Heart left ventricle (tissue), 16 donors: ENCODE measurements around the gene NOXA1. TPM values are rescaled to one million over a fixed set of nuclear protein-coding genes. Genes with fewer than 3 reads are reported as not detected.

Experiments used
- ATAC-seq, 4 donors: fragments of 200-7000 bp; cut with Tn5 transposase; one replicate each; pipeline ENCODE4 v1.9.1; 2020 to 2022; ENCODE audit warnings: moderate library complexity in 4 of 4, mild to moderate bottlenecking in 3 of 4, moderate number of reproducible peaks in 1 of 4
- DNase-seq, 5 donors: peaks; one replicate each; pipeline ENCODE4 v3.0.0-alpha.2; 2020
- H3K27ac ChIP-seq, 12 donors: fragments of 200-600 bp; sonication (generic) in 4 of 12; one replicate each; pipeline versions ENCODE4 v1.5.0 to v1.8.0; 2016 to 2022; ENCODE audit warnings: mild to moderate bottlenecking in 2 of 12
- H3K27me3 ChIP-seq, 9 donors: fragments of 200-600 bp; sonication (generic) in 2 of 9; one replicate each; pipeline versions ENCODE4 v1.5.1 to v1.8.0; 2016 to 2022; ENCODE audit warnings: mild to moderate bottlenecking in 3 of 9
- H3K36me3 ChIP-seq, 9 donors: fragments of 200-600 bp; sonication (generic) in 2 of 9; one replicate each; pipeline versions ENCODE4 v1.5.0 to v1.8.0; 2018 to 2022; ENCODE audit warnings: mild to moderate bottlenecking in 2 of 9
- H3K4me1 ChIP-seq, 12 donors: fragments of 200-600 bp; sonication (generic) in 4 of 12; one replicate each; pipeline versions ENCODE4 v1.5.0 to v1.8.0; 2016 to 2022; ENCODE audit warnings: mild to moderate bottlenecking in 3 of 12
- H3K4me3 ChIP-seq, 12 donors: fragments of 200-600 bp; sonication (generic) in 4 of 12; one replicate each; pipeline versions ENCODE4 v1.5.0 to v1.8.0; 2017 to 2022; ENCODE audit warnings: mild to moderate bottlenecking in 9 of 12, moderate library complexity in 4 of 12
- H3K9me3 ChIP-seq, 12 donors: fragments of 200-600 bp; sonication (generic) in 4 of 12; one replicate each; pipeline versions ENCODE4 v1.5.0 to v1.8.0; 2016 to 2022; ENCODE audit warnings: mild to moderate bottlenecking in 1 of 12
- POLR2A ChIP-seq, 2 donors: fragments of 450-650 bp; IDR thresholded peaks; one replicate each; pipeline ENCODE4 v1.6.1; 2017; ENCODE audit warnings: antibody characterized with exemption in 2 of 2, mild to moderate bottlenecking in 2 of 2, moderate library complexity in 2 of 2
- WGBS, 4 donors: extraction: QIAGEN DNeasy Blood & Tissue Kit in 2 of 4; methylation state at CpG; one replicate each; pipeline versions ENCODE4 v1.1.5 to v1.1.7; 2013 to 2018; 5-methylcytosine and 5-hydroxymethylcytosine counted together
- intact Hi-C, 10 donors: fragments of 100-400 bp; cut with DNase I; formaldehyde crosslinking; loops; one replicate each; pipeline versions ENCODE4 v1.11.1 to v1.14.2; 2022
- polyA plus RNA-seq, 2 donors: library from polyadenylated mRNA; stranded (reverse); fragments of 200-250 nt; gene quantifications; one replicate each; pipeline ENCODE4 v1.2.3, GENCODE V29; 2013
- total RNA-seq, 9 donors: library from RNA; depleted of rRNA in 2 of 9; stranded (reverse); fragments of >200 nt in 2 of 9; fragmentation: NEBNext Ultra II Directional in 3 of 9; extraction: Animal tissue kit (Norgen Biotek cat#: 25700) in 3 of 9; gene quantifications; one replicate each; pipeline versions ENCODE4 v1.1.0 to v1.2.4, GENCODE V29; 2016 to 2023
- TF ChIP-seq, protein P1 (sequence below), 12 donors: fragments of 200-600 bp; sonication (generic) in 4 of 12; IDR thresholded peaks; one replicate each; pipeline versions ENCODE4 v1.5.0 to v1.8.0; 2018 to 2022; ENCODE audit warnings: antibody characterized with exemption in 12 of 12, mild to moderate bottlenecking in 5 of 12
- donor health status: ischemic (EF 13 %, LVEDD 7.1; RV severe dilation, severe dysfunction).
- donor health status: healthy with polysubstance abuse.
- donor health status: DM: no; HTN: yes; CAD: no.
- donor health status: DM: no; HTN: no; CAD: no.
- donor health status: ischemic (EF 25% LVEDD 6.9; RV normal size, moderate dysfunction).
- donor health status: ischemic (EF 25% LVEDD 5.7; RV mildly dilated, moderate dysfunction).
- donor health status: healthy.
- donor health status: DM: yes; HTN: yes; CAD: no.
- donor health status: ischemic (EF 35%, LVEDD 5.7; RV mildly dilated, moderate dysfunction).
- donor health status: nonischemic (EF 11% LVEDD 7.7; RV severe dilation, severe dysfunction).
- donor health status: DM: yes; HTN: yes; CAD: no.
- donor health status: PGD.
- donor health status: ischemic (EF 29% LVEDD 5.4; RV normal size, mild dysfunction).
- donor health status: nonischemic (EF 23%, LVEDD 6.1; RV moderate dilation, normal function).

The NOXA1 gene
- total and polyA plus RNA-seq, 11 donors, result 0.44 to 5.5 (median 2.7) TPM

DNA sequence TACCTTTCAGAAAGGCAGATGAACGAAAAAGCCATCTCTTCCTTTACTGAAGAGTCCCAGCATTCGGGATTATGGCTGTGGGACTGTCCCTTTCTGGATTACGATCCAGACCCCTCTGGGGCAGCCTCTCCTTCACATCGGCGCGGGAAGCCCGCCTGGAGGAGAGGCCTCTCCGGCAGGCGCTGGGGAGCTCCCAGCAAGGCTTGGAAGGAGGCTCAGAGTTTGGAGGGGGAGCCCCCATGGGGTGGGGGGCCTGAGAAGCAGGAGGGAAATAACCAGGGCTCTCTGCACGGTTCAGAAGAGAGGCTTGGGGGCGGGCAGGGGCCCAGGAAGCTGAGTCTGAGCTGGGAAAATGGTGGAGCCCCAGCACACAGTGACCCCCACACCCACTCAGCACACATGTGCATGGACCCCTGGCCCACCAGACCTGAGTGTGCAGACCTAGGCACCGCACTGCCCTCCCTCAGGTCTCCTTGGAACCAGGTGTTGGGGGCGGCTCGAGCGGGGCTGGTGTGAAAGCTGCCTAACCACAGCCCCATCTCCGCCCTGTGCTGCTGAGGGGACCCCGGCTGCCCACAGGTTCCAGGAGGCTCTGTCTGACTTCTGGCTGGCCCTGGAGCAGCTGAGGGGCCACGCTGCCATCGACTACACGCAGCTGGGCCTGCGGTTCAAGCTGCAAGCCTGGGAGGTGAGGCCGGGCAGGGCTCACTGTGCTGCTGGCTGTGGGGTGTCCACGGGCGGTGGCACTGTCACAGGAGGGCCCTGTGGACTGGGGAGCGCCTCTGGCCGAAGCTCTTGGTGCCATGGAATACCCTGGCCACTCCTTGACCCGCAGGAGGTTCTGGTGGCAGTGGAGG, 4.5 kb downstream of the NOXA1 start:
- 80 to 87% (median 85%) methylated on average over 10 to 27 of the region's 27 CpGs for WGBS, 4 donors
- DNase-seq (peak in 2 of 5 donors; percentile 16 to 47), ATAC-seq (no peak)
- H3K9me3 ChIP-seq, result no peaks in the 10 kb centered on the region
- H3K4me1 ChIP-seq, result peaks cover 0 to 26% (median 14%) of the 10 kb centered on the region in 12 donors
- TF ChIP-seq POLR2A (IDR thresholded peaks at IDR 0.05), result no peak
- TF ChIP-seq, protein P1, sequence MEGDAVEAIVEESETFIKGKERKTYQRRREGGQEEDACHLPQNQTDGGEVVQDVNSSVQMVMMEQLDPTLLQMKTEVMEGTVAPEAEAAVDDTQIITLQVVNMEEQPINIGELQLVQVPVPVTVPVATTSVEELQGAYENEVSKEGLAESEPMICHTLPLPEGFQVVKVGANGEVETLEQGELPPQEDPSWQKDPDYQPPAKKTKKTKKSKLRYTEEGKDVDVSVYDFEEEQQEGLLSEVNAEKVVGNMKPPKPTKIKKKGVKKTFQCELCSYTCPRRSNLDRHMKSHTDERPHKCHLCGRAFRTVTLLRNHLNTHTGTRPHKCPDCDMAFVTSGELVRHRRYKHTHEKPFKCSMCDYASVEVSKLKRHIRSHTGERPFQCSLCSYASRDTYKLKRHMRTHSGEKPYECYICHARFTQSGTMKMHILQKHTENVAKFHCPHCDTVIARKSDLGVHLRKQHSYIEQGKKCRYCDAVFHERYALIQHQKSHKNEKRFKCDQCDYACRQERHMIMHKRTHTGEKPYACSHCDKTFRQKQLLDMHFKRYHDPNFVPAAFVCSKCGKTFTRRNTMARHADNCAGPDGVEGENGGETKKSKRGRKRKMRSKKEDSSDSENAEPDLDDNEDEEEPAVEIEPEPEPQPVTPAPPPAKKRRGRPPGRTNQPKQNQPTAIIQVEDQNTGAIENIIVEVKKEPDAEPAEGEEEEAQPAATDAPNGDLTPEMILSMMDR (IDR thresholded peaks at IDR 0.05), result no peak
- no peak overlapping the region for H3K27ac ChIP-seq
- intact Hi-C loops, result loop anchor here in 3 of 10 donors (10.0 kb wide), 2 partner anchors 97 to 303 kb away; no protein-coding TSS in a partner anchor
- no peaks in the 10 kb centered on the region for H3K27me3 ChIP-seq
- no peak overlapping the region for H3K4me3 ChIP-seq
- H3K36me3 ChIP-seq, result no peaks in the 10 kb centered on the region

- intact Hi-C loops, result loop anchor here in 3 of 10 donors (10.0 kb wide), 2 partner anchors 97 to 303 kb away; no protein-coding TSS in a partner anchor
- no peaks in the 10 kb centered on the region for H3K36me3 ChIP-seq
- WGBS, 4 donors, result 63 to 74% (median 71%) methylated on average over 3 to 6 of the region's 6 CpGs
- no peak overlapping the region for H3K4me3 ChIP-seq
- H3K27ac ChIP-seq, result no peak overlapping the region
- peaks cover 0 to 26% (median 14%) of the 10 kb centered on the region in 12 donors for H3K4me1 ChIP-seq
- ATAC-seq, result no peak
- H3K27me3 ChIP-seq, result no peaks in the 10 kb centered on the region
- no peaks in the 10 kb centered on the region for H3K9me3 ChIP-seq
- TF ChIP-seq, protein P1 (IDR thresholded peaks at IDR 0.05), result no peak
- TF ChIP-seq POLR2A (IDR thresholded peaks at IDR 0.05), result no peak
- DNase-seq, result peak in 1 of 5 donors; percentile 4
Measured at GRCh38 chr9:137428311-137428630, 5.1 kb downstream of the NOXA1 start.

- H3K36me3 ChIP-seq, result no peaks in the 10 kb centered on the region
- intact Hi-C loops, result loop anchor here in 3 of 10 donors (10.0 kb wide), 2 partner anchors 96 to 304 kb away; no protein-coding TSS in a partner anchor
- ATAC-seq, result no peak
- no peaks in the 10 kb centered on the region for H3K9me3 ChIP-seq
- no peak overlapping the region for H3K27ac ChIP-seq
- no peaks in the 10 kb centered on the region for H3K27me3 ChIP-seq
- no peak for TF ChIP-seq POLR2A (IDR thresholded peaks at IDR 0.05)
- TF ChIP-seq, protein P1 (IDR thresholded peaks at IDR 0.05), result no peak
- peaks cover 0 to 18% (median 9%) of the 10 kb centered on the region in 12 donors for H3K4me1 ChIP-seq
- WGBS, 4 donors, result 79 to 81% (median 80%) methylated on average over 20 to 27 of the region's 27 CpGs
- DNase-seq, result peak in 2 of 5 donors; percentile 26 to 51
- H3K4me3 ChIP-seq, result no peak overlapping the region
Measured at GRCh38 chr9:137428841-137429545, 5.8 kb downstream of the NOXA1 start.

DNA sequence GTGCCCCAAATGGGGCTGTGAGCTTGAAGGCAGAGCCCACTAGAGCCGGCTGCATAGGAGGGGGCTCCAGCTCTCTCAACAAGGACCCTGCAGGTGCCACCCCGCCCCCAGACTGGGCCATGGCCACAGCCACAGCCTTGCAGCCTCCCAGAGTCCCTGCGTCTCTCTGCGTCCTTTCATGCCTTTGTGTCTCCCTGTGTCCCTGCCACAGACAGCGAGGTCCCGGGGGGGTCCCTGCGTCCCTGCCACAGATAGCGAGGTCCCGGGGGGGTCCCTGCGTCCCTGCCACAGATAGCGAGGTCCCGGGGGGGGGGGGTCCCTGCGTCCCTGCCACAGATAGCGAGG, 6.3 kb downstream of the NOXA1 start:
- TF ChIP-seq, protein P1 (IDR thresholded peaks at IDR 0.05), result no peak
- TF ChIP-seq POLR2A (IDR thresholded peaks at IDR 0.05), result no peak
- H3K4me3 ChIP-seq, result no peak overlapping the region
- no peak overlapping the region for H3K27ac ChIP-seq
- no peaks in the 10 kb centered on the region for H3K9me3 ChIP-seq
- DNase-seq, result peak in 1 of 5 donors; percentile 35
- H3K36me3 ChIP-seq, result no peaks in the 10 kb centered on the region
- WGBS, 4 donors, result 65 to 77% (median 71%) methylated on average over 3 to 14 of the region's 14 CpGs
- H3K4me1 ChIP-seq, result peaks cover 0 to 13% (median 7%) of the 10 kb centered on the region in 12 donors
- ATAC-seq, result no peak
- H3K27me3 ChIP-seq, result no peaks in the 10 kb centered on the region
- intact Hi-C loops, result loop anchor here in 3 of 10 donors (10.0 kb wide), 2 partner anchors 95 to 305 kb away; no protein-coding TSS in a partner anchor
